Ishikawa (cell line): Measurements from ENCODE around the gene SERINC3.

Experiments
- CEBPB ChIP-seq: IDR thresholded peaks from 2 replicates; pipeline ENCODE4 v1.6.1; 2012
- CREB1 ChIP-seq: IDR thresholded peaks from 2 replicates; pipeline ENCODE4 v1.6.1; 2012; ENCODE audit warnings: low read depth
- EGR1 ChIP-seq: IDR thresholded peaks from 2 replicates; pipeline ENCODE4 v1.6.1; 2012
- EP300 ChIP-seq: IDR thresholded peaks from 2 replicates; pipeline ENCODE4 v1.6.1; 2012; ENCODE audit warnings: borderline replicate concordance
- FOXM1 ChIP-seq: IDR thresholded peaks from 2 replicates; pipeline ENCODE4 v1.6.1; 2012; ENCODE audit warnings: low read depth, borderline replicate concordance
- MAX ChIP-seq: IDR thresholded peaks from 2 replicates; pipeline ENCODE4 v1.6.1; 2012
- NFIC ChIP-seq: IDR thresholded peaks from 2 replicates; pipeline ENCODE4 v1.6.1; 2012
- RAD21 ChIP-seq: IDR thresholded peaks from 2 replicates; pipeline ENCODE4 v1.6.1; 2012; ENCODE audit warnings: low read depth
- TAF1 ChIP-seq: IDR thresholded peaks from 2 replicates; pipeline ENCODE4 v1.6.1; 2012; ENCODE audit warnings: low read depth, mild to moderate bottlenecking
- TCF12 ChIP-seq: IDR thresholded peaks from 2 replicates; pipeline ENCODE4 v1.6.1; 2012; ENCODE audit warnings: low read depth
- TEAD4 ChIP-seq: IDR thresholded peaks from 2 replicates; pipeline ENCODE4 v1.6.1; 2012
- USF1 ChIP-seq: IDR thresholded peaks from 2 replicates; pipeline ENCODE4 v1.6.1; 2012
- YY1 ChIP-seq: IDR thresholded peaks from 2 replicates; pipeline ENCODE4 v1.6.1; 2012; ENCODE audit warnings: low read depth
- ZBTB7A ChIP-seq: IDR thresholded peaks from 2 replicates; pipeline ENCODE4 v1.6.1; 2012; ENCODE audit warnings: low read depth
- TF ChIP-seq, protein P1 (sequence below): IDR thresholded peaks from 2 replicates; pipeline ENCODE4 v1.6.1; 2012; ENCODE audit warnings: low read depth, mild to moderate bottlenecking

The SERINC3 gene

DNA sequence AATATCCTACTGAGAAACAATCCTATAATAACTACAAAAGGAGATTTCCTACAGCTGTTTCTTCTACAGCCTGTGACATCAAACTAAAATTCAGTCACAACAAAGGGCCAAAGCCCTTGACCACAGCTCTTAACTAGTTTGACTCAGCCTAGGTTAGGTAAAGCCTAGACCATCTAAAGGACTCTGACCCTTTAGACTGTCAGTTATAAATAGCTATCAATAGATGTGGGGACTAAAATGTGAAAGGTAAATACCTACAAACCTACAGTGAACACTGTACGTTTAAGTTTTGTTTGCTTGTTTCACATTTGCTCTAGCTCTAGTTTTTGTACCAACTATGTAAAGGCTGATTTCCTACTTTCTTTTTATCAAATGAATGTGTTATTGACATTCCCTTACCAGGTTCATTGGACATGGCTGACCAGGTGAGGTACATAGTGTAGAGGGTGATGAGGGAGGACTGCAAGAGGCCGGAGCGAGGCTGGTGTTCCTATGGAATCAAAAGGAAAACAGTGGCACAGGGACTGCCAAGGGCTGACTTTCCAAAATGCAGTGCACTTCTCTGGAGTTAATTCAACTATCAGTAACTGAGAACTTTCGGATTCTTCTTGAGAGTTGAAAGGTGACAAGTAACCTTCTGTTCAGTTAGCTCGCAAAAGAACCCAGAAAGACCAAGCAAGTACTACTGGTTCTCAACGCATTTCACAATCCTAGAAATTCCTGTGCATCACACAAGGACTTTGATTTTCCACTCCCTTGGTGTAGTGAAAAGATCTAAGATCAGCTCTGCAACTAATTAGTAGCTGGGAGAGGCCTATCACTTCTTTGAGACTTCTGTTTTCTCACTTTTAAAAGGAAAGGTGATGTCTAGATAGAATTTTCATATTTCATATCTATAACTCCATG is 17.2 kb downstream of the SERINC3 start:
- TF ChIP-seq YY1 (no peak), TEAD4 (no peak), EP300 (no peak), CREB1 (no peak)

DNA sequence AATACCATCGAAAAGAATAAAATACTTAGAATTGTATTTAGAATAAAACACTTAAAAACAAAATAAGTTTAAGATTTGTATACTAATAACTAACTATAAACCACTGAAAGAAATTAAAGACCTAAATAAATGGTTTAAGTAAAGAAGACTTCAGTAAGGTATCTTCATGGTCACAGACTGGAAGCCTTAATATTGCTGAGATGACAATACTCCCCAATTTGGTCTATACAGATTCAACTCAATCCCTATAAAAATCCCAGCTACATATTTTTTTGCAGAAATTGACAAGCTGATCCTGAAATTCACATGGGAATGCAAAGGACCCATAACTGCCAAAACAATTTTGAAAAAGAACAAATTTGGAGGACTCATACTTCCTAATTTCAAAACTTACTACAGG is 18.9 kb downstream of the SERINC3 start:
- TF ChIP-seq ZBTB7A (no peak), MAX (no peak), NFIC (no peak), YY1 (no peak), CREB1 (no peak), TCF12 (no peak), TEAD4 (no peak)

DNA sequence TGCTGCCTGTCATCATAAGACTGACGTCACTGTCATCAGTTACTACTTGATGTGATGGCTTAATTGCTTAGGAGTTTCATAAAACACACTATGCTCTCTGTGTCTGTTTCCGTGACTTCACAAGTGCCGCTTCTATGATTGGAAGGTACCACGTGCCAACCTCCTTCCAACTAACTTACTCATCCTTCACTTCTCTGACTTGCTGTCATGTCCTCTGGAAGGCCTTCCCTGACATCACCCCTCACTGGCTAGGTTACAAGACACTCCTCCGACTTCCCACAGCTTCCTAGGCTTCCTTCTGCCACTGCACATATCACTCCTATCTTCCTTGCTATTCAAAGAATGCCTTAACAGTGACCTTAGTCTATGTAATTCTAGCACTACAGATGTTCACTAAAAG is 20.4 kb downstream of the SERINC3 start:
- no peak for TF ChIP-seq TAF1
- no peak for TF ChIP-seq USF1
- TF ChIP-seq TEAD4, result no peak
- TF ChIP-seq ZBTB7A, result no peak

- TF ChIP-seq TAF1, result no peak
- TF ChIP-seq EP300, result no peak
- no peak for TF ChIP-seq CEBPB
- TF ChIP-seq ZBTB7A, result no peak
- no peak for TF ChIP-seq FOXM1
- no peak for TF ChIP-seq NFIC
Measured at GRCh38 chr20:44500221-44500620, 21.6 kb downstream of the SERINC3 start.

DNA sequence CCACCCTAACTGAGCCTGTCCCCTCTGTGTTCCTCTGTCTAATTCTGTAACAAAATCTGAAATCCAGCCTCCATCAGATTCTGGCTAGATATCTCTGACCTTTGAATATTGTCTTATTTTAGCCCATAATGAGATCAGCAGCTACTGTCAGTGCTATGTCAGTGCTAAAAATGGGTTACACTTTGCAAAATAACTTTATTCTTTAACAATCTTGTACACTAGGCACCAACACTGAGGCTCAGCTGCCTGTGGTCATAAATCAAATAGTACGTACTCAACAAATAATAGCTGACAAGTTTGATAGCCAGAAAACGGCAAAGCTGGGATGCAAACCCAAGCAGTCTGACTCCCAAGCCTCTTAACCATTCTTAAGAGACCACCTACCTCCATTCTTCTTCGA is 24.1 kb downstream of the SERINC3 start:
- TF ChIP-seq EGR1 (no peak), ZBTB7A (no peak)

DNA sequence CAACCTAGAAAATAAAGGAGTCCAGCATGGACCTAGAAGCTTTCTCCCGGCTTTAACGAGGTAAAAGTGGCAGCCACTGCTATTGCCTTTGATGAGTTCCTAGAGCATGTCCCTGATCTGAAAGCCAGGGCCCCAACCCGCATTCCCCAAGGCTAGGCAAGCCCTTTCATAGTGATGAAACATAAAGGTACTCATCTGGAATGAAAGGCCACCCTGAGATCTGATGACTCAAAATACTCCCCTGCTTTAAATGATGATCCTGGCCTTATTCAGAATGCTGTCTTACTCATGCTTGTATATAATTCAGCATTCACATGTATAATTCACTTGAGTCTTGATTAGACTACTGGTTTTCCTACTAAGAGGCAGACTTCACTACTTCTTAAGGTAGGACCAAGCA is 24.9 kb downstream of the SERINC3 start:
- TF ChIP-seq MAX (no peak), CREB1 (no peak), RAD21 (no peak), TAF1 (no peak), EP300 (no peak), FOXM1 (no peak), NFIC (no peak), YY1 (no peak), USF1 (no peak)

DNA sequence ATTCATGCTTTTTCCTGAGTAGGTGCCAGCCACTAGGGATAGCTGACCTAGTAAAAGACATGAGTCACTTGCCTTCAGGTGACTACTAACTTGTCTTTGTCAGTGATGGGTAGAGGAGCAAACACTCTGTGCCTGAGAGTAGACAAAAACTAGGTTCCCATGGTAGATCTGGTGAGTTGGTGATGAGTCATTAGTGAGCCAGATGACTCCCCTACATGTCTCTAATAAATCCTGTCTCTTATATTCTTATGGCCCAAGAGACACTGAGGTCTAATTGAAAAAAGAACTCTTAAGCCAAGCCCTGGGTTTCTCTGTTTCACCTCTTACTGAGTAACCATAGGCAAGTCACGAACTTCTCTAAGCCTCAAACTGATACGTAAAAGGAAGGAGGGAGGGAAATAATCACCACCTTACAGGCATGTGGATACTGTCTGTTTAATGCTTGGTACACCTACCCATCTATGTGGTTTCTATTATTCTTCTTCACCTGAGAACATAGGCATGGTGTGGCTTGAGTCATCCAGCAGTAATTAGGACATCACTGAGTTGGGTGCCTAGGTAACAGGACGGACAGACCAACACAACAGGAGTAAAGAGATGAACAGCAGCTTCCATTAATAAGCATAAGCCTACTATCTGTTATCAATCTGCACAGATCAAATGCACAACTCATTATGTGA is 25.9 kb downstream of the SERINC3 start:
- TF ChIP-seq FOXM1 (no peak), MAX (no peak), EP300 (no peak), EGR1 (no peak), CEBPB (no peak), NFIC (no peak)

DNA sequence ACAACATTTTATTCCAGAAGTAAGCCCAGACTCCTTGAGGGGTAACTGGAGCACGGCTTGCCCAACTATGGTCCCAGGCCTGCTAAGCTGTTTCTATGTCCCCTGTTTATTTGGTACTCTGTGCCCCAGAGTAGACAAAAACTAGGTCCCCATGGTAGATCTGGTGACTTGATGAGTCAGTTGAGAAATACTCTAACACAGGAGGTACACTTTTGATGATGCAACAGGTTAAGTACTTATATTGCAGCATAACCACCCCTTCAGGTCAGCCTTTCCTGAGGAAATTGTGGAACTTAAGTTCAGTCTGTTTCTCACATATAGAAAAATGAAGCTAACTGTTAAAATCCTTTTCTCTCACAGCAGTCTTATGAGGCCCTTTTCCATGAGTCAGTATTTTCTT is 26.6 kb downstream of the SERINC3 start:
- TF ChIP-seq CEBPB, result peak; percentile 68
- no peak for TF ChIP-seq TEAD4
- TF ChIP-seq YY1, result no peak
- TF ChIP-seq CREB1, result no peak
- no peak for TF ChIP-seq RAD21
- TF ChIP-seq NFIC, result no peak
- TF ChIP-seq EP300, result no peak

GRCh38 chr20:44494681-44495080 is 27.2 kb downstream of the SERINC3 start:
- TF ChIP-seq MAX, result no peak
- no peak for TF ChIP-seq CEBPB
- TF ChIP-seq TAF1, result no peak
- no peak for TF ChIP-seq RAD21
- TF ChIP-seq ZBTB7A, result no peak
- no peak for TF ChIP-seq USF1
- TF ChIP-seq EGR1, result no peak
- TF ChIP-seq TCF12, result no peak
- TF ChIP-seq TEAD4, result no peak
- TF ChIP-seq, protein P1, sequence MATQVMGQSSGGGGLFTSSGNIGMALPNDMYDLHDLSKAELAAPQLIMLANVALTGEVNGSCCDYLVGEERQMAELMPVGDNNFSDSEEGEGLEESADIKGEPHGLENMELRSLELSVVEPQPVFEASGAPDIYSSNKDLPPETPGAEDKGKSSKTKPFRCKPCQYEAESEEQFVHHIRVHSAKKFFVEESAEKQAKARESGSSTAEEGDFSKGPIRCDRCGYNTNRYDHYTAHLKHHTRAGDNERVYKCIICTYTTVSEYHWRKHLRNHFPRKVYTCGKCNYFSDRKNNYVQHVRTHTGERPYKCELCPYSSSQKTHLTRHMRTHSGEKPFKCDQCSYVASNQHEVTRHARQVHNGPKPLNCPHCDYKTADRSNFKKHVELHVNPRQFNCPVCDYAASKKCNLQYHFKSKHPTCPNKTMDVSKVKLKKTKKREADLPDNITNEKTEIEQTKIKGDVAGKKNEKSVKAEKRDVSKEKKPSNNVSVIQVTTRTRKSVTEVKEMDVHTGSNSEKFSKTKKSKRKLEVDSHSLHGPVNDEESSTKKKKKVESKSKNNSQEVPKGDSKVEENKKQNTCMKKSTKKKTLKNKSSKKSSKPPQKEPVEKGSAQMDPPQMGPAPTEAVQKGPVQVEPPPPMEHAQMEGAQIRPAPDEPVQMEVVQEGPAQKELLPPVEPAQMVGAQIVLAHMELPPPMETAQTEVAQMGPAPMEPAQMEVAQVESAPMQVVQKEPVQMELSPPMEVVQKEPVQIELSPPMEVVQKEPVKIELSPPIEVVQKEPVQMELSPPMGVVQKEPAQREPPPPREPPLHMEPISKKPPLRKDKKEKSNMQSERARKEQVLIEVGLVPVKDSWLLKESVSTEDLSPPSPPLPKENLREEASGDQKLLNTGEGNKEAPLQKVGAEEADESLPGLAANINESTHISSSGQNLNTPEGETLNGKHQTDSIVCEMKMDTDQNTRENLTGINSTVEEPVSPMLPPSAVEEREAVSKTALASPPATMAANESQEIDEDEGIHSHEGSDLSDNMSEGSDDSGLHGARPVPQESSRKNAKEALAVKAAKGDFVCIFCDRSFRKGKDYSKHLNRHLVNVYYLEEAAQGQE, result no peak
- TF ChIP-seq NFIC, result no peak
- TF ChIP-seq EP300, result no peak
- TF ChIP-seq CREB1, result no peak
- TF ChIP-seq FOXM1, result no peak
- no peak for TF ChIP-seq YY1
